Parathyroid adenoma (tissue), 2 donors: ENCODE measurements around the gene SLC9C1.

Experiments
- H2AFZ ChIP-seq: fragments of 300-600 bp; sonication (generic); one replicate; pipeline ENCODE4 v1.7.0; 2017; ENCODE audit warnings: antibody characterized with exemption, mild to moderate bottlenecking
- H3K27ac ChIP-seq: fragments of 300-600 bp; sonication (generic); one replicate; pipeline ENCODE4 v1.7.0; 2017
- H3K27me3 ChIP-seq: fragments of 300-600 bp; sonication (generic); one replicate; pipeline ENCODE4 v1.7.0; 2017; ENCODE audit warnings: low read length; ENCODE audit not compliant: control insufficient read depth, insufficient read depth
- H3K36me3 ChIP-seq: fragments of 300-600 bp; sonication (generic); one replicate; pipeline ENCODE4 v1.7.0; 2017; ENCODE audit warnings: low read length; ENCODE audit not compliant: control insufficient read depth, insufficient read depth
- H3K4me1 ChIP-seq: fragments of 300-600 bp; sonication (generic); one replicate; pipeline ENCODE4 v1.7.0; 2017; ENCODE audit warnings: control low read depth
- H3K4me2 ChIP-seq: fragments of 300-600 bp; sonication (generic); one replicate; pipeline ENCODE4 v1.7.0; 2017; ENCODE audit warnings: low read length
- H3K4me3 ChIP-seq: fragments of 300-600 bp; sonication (generic); one replicate; pipeline ENCODE4 v1.7.0; 2017; ENCODE audit warnings: low read depth, low read length
- H3K79me2 ChIP-seq: fragments of 300-600 bp; sonication (generic); one replicate; pipeline ENCODE4 v1.7.0; 2017; ENCODE audit warnings: control low read depth
- H3K9ac ChIP-seq: fragments of 300-600 bp; sonication (generic); one replicate; pipeline ENCODE4 v1.7.0; 2017; ENCODE audit warnings: mild to moderate bottlenecking
- H3K9me3 ChIP-seq: fragments of 300-600 bp; sonication (generic); one replicate; pipeline ENCODE4 v1.7.0; 2017; ENCODE audit warnings: low read length; ENCODE audit not compliant: control insufficient read depth
- CTCF ChIP-seq: fragments of 300-600 bp; sonication (generic); IDR thresholded peaks from one replicate; pipeline ENCODE4 v1.7.0; 2017; ENCODE audit warnings: antibody characterized with exemption, mild to moderate bottlenecking
- donor health status: primary hyperparathyroidism.

Gene SLC9C1

GRCh38 chr3:112289011-112289410 lies 5.0 kb downstream of the SLC9C1 start:
- no peaks in the 10 kb centered on the region for H3K79me2 ChIP-seq
- H3K4me2 ChIP-seq = no peak overlapping the region
- H3K4me3 ChIP-seq = no peak overlapping the region
- no peak for TF ChIP-seq CTCF
- H3K9ac ChIP-seq = no peak overlapping the region
- H3K9me3 ChIP-seq = no peaks in the 10 kb centered on the region
- H3K4me1 ChIP-seq = no peaks in the 10 kb centered on the region
- H3K27me3 ChIP-seq = no peaks in the 10 kb centered on the region
- H2AFZ ChIP-seq = no peak overlapping the region
- H3K36me3 ChIP-seq = no peaks in the 10 kb centered on the region
- H3K27ac ChIP-seq = no peak overlapping the region

DNA sequence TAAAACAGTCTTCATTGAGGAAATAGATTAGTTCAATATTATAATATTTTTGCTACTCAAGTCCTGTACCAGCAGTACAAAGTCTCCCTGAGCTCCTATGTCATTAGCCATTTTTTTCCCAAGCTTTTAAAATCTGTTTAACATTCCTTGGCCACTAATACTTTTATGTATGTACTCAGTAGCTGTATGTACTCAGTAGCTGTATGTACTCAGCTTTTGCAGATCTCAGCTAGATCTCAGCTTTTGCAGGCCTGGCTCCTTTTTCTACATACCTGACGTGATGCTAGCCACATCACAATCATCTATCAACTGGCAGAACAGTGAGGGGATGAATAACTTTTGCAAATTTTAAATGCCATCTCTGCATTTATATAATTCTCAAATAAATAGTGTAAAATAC lies 13.8 kb downstream of the SLC9C1 start:
- Histone ChIP-seq H3K27ac (no peak overlapping the region), H3K79me2 (no peaks in the 10 kb centered on the region), H3K4me3 (no peak overlapping the region), H2AFZ (no peak overlapping the region), H3K4me2 (no peak overlapping the region), H3K9ac (no peak overlapping the region), H3K9me3 (no peaks in the 10 kb centered on the region), H3K27me3 (no peaks in the 10 kb centered on the region), H3K36me3 (no peaks in the 10 kb centered on the region), H3K4me1 (no peaks in the 10 kb centered on the region)
- TF ChIP-seq CTCF = no peak

DNA sequence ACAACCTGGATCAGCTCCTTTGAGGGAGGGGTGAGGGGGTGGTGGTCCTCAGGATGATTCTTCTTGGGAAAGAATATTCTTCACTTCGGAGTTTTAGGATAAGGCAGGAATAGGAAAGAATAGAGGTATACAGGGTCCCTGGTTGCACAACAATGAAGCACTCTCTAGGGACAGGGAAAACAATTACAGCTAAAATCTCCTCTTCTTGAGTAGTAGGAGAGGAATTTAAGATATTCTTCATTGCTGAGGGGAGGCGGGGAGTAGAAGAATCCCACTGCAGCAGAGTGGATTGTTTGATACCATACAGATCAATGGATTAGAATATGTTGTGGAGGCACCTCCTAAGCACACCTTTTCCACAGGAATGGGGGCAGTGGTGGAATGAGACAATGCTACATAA lies 20.5 kb downstream of the SLC9C1 start:
- Histone ChIP-seq H3K4me1 (no peaks in the 10 kb centered on the region), H2AFZ (no peak overlapping the region), H3K9me3 (no peaks in the 10 kb centered on the region), H3K36me3 (no peaks in the 10 kb centered on the region), H3K4me3 (no peak overlapping the region), H3K9ac (no peak overlapping the region), H3K4me2 (no peak overlapping the region), H3K27ac (no peak overlapping the region), H3K27me3 (no peaks in the 10 kb centered on the region), H3K79me2 (no peaks in the 10 kb centered on the region)
- TF ChIP-seq CTCF = no peak

DNA sequence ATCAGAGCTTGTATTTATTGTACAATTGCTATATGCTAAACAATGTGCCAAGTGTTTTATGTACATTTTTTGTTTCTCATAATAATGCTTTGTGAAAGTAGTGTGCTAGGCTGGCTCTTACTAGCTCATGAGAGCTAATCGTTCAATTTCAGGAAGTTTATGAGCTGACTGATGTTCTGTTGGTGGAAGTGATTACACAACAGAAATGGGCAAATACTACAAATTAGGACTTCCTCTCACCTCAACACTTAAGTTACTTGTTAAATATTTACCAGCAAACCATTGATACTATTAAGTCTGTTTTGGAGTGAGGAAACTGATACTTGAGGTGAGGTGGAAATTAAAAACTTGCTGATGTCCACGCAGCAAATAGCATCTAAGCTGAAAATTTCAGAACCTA lies 32.3 kb downstream of the SLC9C1 start:
- no peak overlapping the region for H3K9ac ChIP-seq
- no peaks in the 10 kb centered on the region for H3K9me3 ChIP-seq
- no peak overlapping the region for H3K27ac ChIP-seq
- no peak overlapping the region for H3K4me3 ChIP-seq
- H3K4me1 ChIP-seq = no peaks in the 10 kb centered on the region
- H2AFZ ChIP-seq = no peak overlapping the region
- H3K27me3 ChIP-seq = no peaks in the 10 kb centered on the region
- H3K79me2 ChIP-seq = no peaks in the 10 kb centered on the region
- no peak for TF ChIP-seq CTCF
- H3K36me3 ChIP-seq = no peaks in the 10 kb centered on the region
- H3K4me2 ChIP-seq = no peak overlapping the region

- Histone ChIP-seq H3K4me2 (no peak overlapping the region), H3K27ac (no peak overlapping the region), H3K9me3 (no peaks in the 10 kb centered on the region), H3K4me1 (no peaks in the 10 kb centered on the region), H2AFZ (no peak overlapping the region), H3K4me3 (no peak overlapping the region), H3K9ac (no peak overlapping the region), H3K27me3 (no peaks in the 10 kb centered on the region), H3K36me3 (no peaks in the 10 kb centered on the region), H3K79me2 (no peaks in the 10 kb centered on the region)
- TF ChIP-seq CTCF = no peak
These were observed 33.5 kb downstream of the SLC9C1 start for GRCh38 chr3:112260563-112260962.
